C4-2B (cell line): Measurements from ENCODE around the gene DOCK9.

Experiments
- ZFX ChIP-seq: fragments of 450-650 bp; IDR thresholded peaks from 2 replicates; pipeline ENCODE4 v1.6.1; 2017
- TF ChIP-seq, protein P1 (sequence below): fragments of 450-650 bp; conservative IDR thresholded peaks from 2 replicates; pipeline ENCODE4 v1.5.1; 2017; ENCODE audit warnings: mild to moderate bottlenecking

DNA sequence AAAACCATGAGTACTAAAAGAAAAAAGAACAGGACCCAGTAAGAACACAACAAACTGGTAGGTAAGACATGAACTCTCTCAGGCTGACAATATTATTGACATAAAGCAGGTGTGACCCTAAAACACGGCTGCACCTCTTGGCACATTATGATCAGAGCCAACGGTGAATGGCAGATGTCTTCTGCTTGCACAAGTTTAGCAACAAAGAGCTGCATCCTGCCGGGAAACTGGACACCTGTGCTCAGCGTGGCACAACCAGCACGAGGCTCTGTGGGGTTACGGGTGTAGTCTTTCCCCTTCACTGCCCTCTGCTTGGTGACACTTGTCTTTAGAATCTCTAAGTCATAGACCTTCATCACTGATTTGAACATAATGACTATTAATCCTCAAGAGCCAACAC is 97.9 kb downstream of the DOCK9 start:
- TF ChIP-seq, protein P1, sequence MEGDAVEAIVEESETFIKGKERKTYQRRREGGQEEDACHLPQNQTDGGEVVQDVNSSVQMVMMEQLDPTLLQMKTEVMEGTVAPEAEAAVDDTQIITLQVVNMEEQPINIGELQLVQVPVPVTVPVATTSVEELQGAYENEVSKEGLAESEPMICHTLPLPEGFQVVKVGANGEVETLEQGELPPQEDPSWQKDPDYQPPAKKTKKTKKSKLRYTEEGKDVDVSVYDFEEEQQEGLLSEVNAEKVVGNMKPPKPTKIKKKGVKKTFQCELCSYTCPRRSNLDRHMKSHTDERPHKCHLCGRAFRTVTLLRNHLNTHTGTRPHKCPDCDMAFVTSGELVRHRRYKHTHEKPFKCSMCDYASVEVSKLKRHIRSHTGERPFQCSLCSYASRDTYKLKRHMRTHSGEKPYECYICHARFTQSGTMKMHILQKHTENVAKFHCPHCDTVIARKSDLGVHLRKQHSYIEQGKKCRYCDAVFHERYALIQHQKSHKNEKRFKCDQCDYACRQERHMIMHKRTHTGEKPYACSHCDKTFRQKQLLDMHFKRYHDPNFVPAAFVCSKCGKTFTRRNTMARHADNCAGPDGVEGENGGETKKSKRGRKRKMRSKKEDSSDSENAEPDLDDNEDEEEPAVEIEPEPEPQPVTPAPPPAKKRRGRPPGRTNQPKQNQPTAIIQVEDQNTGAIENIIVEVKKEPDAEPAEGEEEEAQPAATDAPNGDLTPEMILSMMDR = no peak
- TF ChIP-seq ZFX = no peak
